HepG2 (cell line): ENCODE measurements around the gene UBXN2A. TPM values are rescaled to one million over a fixed set of nuclear protein-coding genes. Genes with fewer than 3 reads are reported as not detected.

ENCODE experiments used
- ATF7 ChIP-seq, 2 experiments: fragments of 450-650 bp in 1 of 2; sonication (generic) in 1 of 2; formaldehyde crosslinking in 1 of 2; IDR thresholded peaks; 2 replicates each; pipeline versions ENCODE4 v1.4.0 to v1.6.1; 2016 to 2020; ENCODE audit warnings: antibody characterized with exemption in 1 of 2, mild to moderate bottlenecking in 1 of 2, missing genetic modification reagents in 1 of 2
- KMT2B ChIP-seq: IDR thresholded peaks from 2 replicates; pipeline ENCODE4 v1.6.1; 2016; ENCODE audit warnings: missing genetic modification reagents, missing compliant biosample characterization
- polyA plus RNA-seq, 8 experiments: library from polyadenylated mRNA; depleted of rRNA in 3 of 8; stranded (reverse) in 7 of 8; unstranded in 1 of 8; fragments of >200 nt; fragmentation: Illumina TruSeq in 4 of 8; extraction: Trizol in 4 of 8; gene quantifications; 2 replicates each; pipeline versions ENCODE4 v1.2.1 to v1.2.3, GENCODE V29; 2011 to 2016; ENCODE audit warnings: low read depth in 4 of 8, missing spikeins in 1 of 8, mixed read lengths in 1 of 8; ENCODE audit not compliant: insufficient read depth in 1 of 8
- total RNA-seq, 5 experiments: library from RNA; depleted of rRNA; stranded (reverse); fragments of >200 nt; fragmentation: Illumina TruSeq; extraction: Trizol; gene quantifications; 2 replicates each; pipeline ENCODE4 v1.2.3, GENCODE V29; 2016; ENCODE audit warnings: low read depth in 1 of 5
- TF ChIP-seq, protein P1 (sequence below): sonication (generic); formaldehyde crosslinking; IDR thresholded peaks from 2 replicates; pipeline ENCODE4 v1.4.0; 2020; ENCODE audit warnings: mild to moderate bottlenecking, missing genetic modification reagents

The UBXN2A gene
- total and polyA plus RNA-seq, 2 of the 13 experiments (the other 11 are each of a cell fraction or from before 2014, with no cell fraction given) = 8.3 to 20.9 TPM

DNA sequence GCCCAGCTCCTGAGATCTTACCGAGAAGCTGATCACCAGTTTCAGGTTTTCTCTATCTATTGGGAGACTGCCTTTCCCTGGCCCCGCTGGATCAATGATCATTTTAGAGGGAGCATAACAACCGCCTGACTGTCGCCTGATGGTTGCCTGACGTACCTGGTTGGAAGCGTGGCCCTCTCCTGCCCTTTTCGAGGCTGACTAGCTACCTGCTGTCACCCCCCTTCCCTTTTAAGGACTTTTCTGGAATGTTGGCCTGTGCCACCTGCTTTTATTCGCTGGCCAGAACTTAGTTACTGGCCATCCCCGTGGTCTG is 69.1 kb downstream of the UBXN2A start (continued):
- TF ChIP-seq ATF7 (IDR thresholded peaks at IDR 0.05) = no peak
- TF ChIP-seq ATF7 (CRISPR knock-in tag; IDR thresholded peaks at IDR 0.05) = no peak
- TF ChIP-seq, protein P1, sequence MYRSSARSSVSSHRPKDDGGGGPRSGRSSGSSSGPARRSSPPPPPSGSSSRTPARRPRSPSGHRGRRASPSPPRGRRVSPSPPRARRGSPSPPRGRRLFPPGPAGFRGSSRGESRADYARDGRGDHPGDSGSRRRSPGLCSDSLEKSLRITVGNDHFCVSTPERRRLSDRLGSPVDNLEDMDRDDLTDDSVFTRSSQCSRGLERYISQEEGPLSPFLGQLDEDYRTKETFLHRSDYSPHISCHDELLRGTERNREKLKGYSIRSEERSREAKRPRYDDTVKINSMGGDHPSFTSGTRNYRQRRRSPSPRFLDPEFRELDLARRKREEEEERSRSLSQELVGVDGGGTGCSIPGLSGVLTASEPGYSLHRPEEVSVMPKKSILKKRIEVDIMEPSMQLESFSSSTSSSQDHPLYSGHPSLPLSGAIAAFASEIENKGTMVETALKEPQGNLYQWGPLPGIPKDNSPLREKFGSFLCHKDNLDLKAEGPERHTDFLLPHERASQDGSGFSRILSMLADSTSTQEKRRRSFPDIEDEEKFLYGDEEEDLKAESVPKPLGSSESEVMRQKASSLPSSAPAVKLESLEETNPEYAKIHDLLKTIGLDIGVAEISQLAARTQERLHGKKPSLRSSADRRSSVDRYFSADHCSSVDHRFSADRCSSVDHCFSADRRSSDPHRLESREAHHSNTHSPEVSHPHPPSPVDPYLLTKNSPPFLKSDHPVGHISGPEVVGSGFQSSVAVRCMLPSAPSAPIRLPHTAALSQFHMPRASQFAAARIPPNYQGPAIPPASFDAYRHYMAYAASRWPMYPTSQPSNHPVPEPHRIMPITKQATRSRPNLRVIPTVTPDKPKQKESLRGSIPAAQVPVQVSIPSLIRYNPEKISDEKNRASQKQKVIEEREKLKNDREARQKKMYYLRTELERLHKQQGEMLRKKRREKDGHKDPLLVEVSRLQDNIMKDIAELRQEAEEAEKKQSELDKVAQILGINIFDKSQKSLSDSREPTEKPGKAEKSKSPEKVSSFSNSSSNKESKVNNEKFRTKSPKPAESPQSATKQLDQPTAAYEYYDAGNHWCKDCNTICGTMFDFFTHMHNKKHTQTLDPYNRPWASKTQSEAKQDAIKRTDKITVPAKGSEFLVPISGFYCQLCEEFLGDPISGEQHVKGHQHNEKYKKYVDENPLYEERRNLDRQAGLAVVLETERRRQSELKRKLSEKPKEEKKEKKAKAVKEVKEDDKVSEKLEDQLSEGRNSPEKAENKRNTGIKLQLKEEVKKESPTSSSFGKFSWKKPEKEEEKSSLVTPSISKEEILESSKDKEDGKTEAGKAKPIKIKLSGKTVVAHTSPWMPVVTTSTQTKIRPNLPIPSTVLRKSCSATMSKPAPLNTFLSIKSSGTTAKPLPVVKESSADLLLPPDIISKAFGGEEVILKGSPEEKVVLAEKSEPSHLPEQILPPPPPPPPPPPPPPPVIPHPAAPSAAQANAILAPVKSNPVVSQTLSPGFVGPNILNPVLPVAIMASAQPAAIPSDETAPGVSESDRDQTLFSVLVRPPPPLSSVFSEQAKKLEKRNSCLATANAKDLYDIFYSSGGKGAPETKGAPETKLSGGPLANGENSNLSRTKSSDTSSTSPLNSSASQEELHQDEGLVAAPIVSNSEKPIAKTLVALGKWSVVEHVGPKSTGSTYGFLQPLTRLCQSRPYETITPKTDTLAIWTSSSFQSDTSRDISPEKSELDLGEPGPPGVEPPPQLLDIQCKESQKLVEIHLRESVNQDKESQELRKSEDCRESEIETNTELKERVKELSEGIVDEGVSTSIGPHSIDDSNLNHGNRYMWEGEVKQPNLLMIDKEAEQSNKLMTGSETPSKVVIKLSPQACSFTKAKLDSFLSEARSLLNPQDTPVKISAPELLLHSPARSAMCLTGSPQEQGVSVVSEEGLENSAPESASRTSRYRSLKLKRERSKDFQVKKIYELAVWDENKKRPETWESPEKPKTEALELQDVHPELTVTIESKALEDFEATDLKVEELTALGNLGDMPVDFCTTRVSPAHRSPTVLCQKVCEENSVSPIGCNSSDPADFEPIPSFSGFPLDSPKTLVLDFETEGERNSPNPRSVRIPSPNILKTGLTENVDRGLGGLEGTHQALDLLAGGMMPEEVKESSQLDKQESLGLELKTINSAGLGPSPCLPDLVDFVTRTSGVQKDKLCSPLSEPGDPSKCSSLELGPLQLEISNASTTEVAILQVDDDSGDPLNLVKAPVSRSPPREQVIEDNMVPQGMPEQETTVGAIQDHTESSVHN (CRISPR knock-in tag) = no peak
- TF ChIP-seq KMT2B (CRISPR knock-in tag) = no peak
